GM18951 (cell line): Measurements from ENCODE around the gene GHR.

Experiments
- POLR2A ChIP-seq: IDR thresholded peaks from 4 replicates; pipeline ENCODE4 v1.6.1; 2011; ENCODE audit warnings: mild to moderate bottlenecking; ENCODE audit not compliant: insufficient read length, insufficient read depth; ENCODE audit errors: extremely low read depth
- in situ Hi-C: fragments of 300-500 bp; cut with MboI; formaldehyde crosslinking; loops from one replicate; pipeline ENCODE4 v1.12.0; 2022; ENCODE audit warnings: low sequenced_read_pairs, mixed read lengths, inconsistent platforms; ENCODE audit not compliant: unreplicated experiment

The GHR gene

GRCh38 chr5:42422656-42423280 lies 471 bp upstream of the GHR start:
- TF ChIP-seq POLR2A: no peak
- in situ Hi-C loops: no loop called here

- in situ Hi-C loops: no loop called here
- no peak for TF ChIP-seq POLR2A
These were observed 2.8 kb downstream of the GHR start for GRCh38 chr5:42426016-42426415.

GRCh38 chr5:42429694-42430093 lies 6.5 kb downstream of the GHR start:
- in situ Hi-C loops: no loop called here
- TF ChIP-seq POLR2A: no peak

- in situ Hi-C loops: no loop called here
- no peak for TF ChIP-seq POLR2A
These were observed 10.9 kb downstream of the GHR start for GRCh38 chr5:42434047-42434724.

GRCh38 chr5:42436051-42436450 lies 12.8 kb downstream of the GHR start:
- in situ Hi-C loops: no loop called here
- TF ChIP-seq POLR2A: no peak

GRCh38 chr5:42454216-42454995 lies 31.2 kb downstream of the GHR start:
- in situ Hi-C loops: no loop called here
- no peak for TF ChIP-seq POLR2A

- TF ChIP-seq POLR2A: no peak
- in situ Hi-C loops: no loop called here
These were observed 37.8 kb downstream of the GHR start for GRCh38 chr5:42461033-42461432.

- in situ Hi-C loops: no loop called here
- no peak for TF ChIP-seq POLR2A
These were observed 38.3 kb downstream of the GHR start for GRCh38 chr5:42461507-42461906.

- in situ Hi-C loops: no loop called here
- TF ChIP-seq POLR2A: no peak
These were observed 38.8 kb downstream of the GHR start for GRCh38 chr5:42462083-42462482.

- TF ChIP-seq POLR2A: no peak
- in situ Hi-C loops: no loop called here
These were observed 44.3 kb downstream of the GHR start for GRCh38 chr5:42467572-42467971.

GRCh38 chr5:42467981-42468524 lies 44.8 kb downstream of the GHR start:
- in situ Hi-C loops: no loop called here
- TF ChIP-seq POLR2A: no peak

GRCh38 chr5:42483472-42484154 lies 60.4 kb downstream of the GHR start:
- in situ Hi-C loops: no loop called here
- no peak for TF ChIP-seq POLR2A

- in situ Hi-C loops: no loop called here
- TF ChIP-seq POLR2A: no peak
These were observed 63.8 kb downstream of the GHR start for GRCh38 chr5:42487077-42487476.

- in situ Hi-C loops: no loop called here
- no peak for TF ChIP-seq POLR2A
These were observed 64.6 kb downstream of the GHR start for GRCh38 chr5:42487821-42488220.
